B cell (primary cell): ENCODE measurements around the gene HYAL2. TPM values are rescaled to one million over a fixed set of nuclear protein-coding genes. Genes with fewer than 3 reads are reported as not detected.

Experiments used
- ATAC-seq: fragments of 200-7000 bp; cut with Tn5 transposase; one replicate; pipeline ENCODE4 v1.10.0; 2021; ENCODE audit warnings: low read depth, mild to moderate bottlenecking, moderate number of reproducible peaks, moderate library complexity
- CTCF ChIA-PET: fragments of 350-600 bp; sonication (Branson Sonifier 250); formaldehyde crosslinking; loops from one replicate; lab custom pipeline; 2021; ENCODE audit warnings: antibody characterized with exemption, inconsistent platforms; lab: Charles Lee
- POLR2A ChIA-PET: fragments of 350-600 bp; sonication (Branson Sonifier 250); formaldehyde crosslinking; loops from one replicate; lab custom pipeline; 2021; ENCODE audit warnings: antibody characterized with exemption; lab: Charles Lee
- DNase-seq: peaks from one replicate; pipeline ENCODE4 v3.0.0; 2013
- H2AFZ ChIP-seq: 2 replicates; pipeline ENCODE4 v1.6.1; 2012; ENCODE audit warnings: mild to moderate bottlenecking, low read depth, low read length; ENCODE audit not compliant: insufficient read depth, poor library complexity, severe bottlenecking
- H3K27ac ChIP-seq, 2 donors: 1 replicate in 1 of 2; 2 replicates in 1 of 2; pipeline ENCODE4 v1.5.1; 2012 to 2013; ENCODE audit warnings: low read length in 2 of 2, mild to moderate bottlenecking in 2 of 2, moderate library complexity in 1 of 2
- H3K27me3 ChIP-seq, 4 experiments: fragments of 200-600 bp in 1 of 4; sonication (generic) in 1 of 4; replicated peaks in 1 of 4; 1 replicate in 2 of 4; 2 replicates in 2 of 4; pipeline versions ENCODE4 v1.6.1 to v1.7.0; 2013 to 2016; ENCODE audit warnings: low read length in 3 of 4, mild to moderate bottlenecking in 2 of 4, mixed read lengths in 1 of 4, moderate library complexity in 1 of 4; ENCODE audit not compliant: insufficient read depth in 4 of 4, control insufficient read depth in 3 of 4; ENCODE audit errors: control extremely low read depth in 1 of 4
- H3K36me3 ChIP-seq, 2 experiments: replicated peaks in 1 of 2; 1 replicate in 1 of 2; 2 replicates in 1 of 2; pipeline versions ENCODE4 v1.6.1 to v1.7.1; 2013; ENCODE audit warnings: low read length in 1 of 2; ENCODE audit not compliant: insufficient read depth in 2 of 2, control insufficient read depth in 1 of 2; ENCODE audit errors: control extremely low read depth in 1 of 2, extremely low read depth in 1 of 2
- H3K4me1 ChIP-seq, 2 donors: fragments of 200-600 bp in 1 of 2; sonication (generic) in 1 of 2; 1 replicate in 1 of 2; 2 replicates in 1 of 2; pipeline versions ENCODE4 v1.5.1 to v1.6.1; 2013 to 2017; ENCODE audit warnings: low read length in 2 of 2; ENCODE audit not compliant: control insufficient read depth in 2 of 2, insufficient read depth in 2 of 2
- H3K4me2 ChIP-seq: replicated peaks from 2 replicates; pipeline ENCODE3; 2012; ENCODE audit warnings: mild to moderate bottlenecking, low read depth, low read length; ENCODE audit not compliant: poor library complexity, severe bottlenecking
- H3K4me3 ChIP-seq, 5 experiments: fragments of 200-600 bp in 1 of 5; sonication (generic) in 1 of 5; 1 replicate in 3 of 5; 2 replicates in 2 of 5; pipeline versions ENCODE4 v1.5.1 to v1.7.0; 2011 to 2016; ENCODE audit warnings: low read length in 4 of 5, mild to moderate bottlenecking in 4 of 5, low read depth in 2 of 5, control low read depth in 1 of 5, moderate library complexity in 1 of 5; ENCODE audit not compliant: insufficient read depth in 1 of 5; ENCODE audit errors: control extremely low read depth in 1 of 5, extremely low read depth in 1 of 5
- H3K79me2 ChIP-seq: fragments of 200-600 bp; sonication (generic); one replicate; pipeline ENCODE4 v1.6.0; 2016; ENCODE audit warnings: low read length; ENCODE audit not compliant: control insufficient read depth, insufficient read depth
- H3K9ac ChIP-seq: fragments of 200-600 bp; sonication (generic); 2 replicates; pipeline ENCODE4 v1.6.1; 2017; ENCODE audit warnings: mild to moderate bottlenecking, low read length, moderate library complexity
- H3K9me3 ChIP-seq, 3 donors: one replicate each; pipeline versions ENCODE4 v1.6.1 to v1.7.1; 2013; ENCODE audit warnings: low read length in 2 of 3; ENCODE audit not compliant: control insufficient read depth in 2 of 3, insufficient read depth in 1 of 3; ENCODE audit errors: control extremely low read depth in 1 of 3
- H4K20me1 ChIP-seq: 2 replicates; pipeline ENCODE4 v1.6.0; 2012; ENCODE audit warnings: mild to moderate bottlenecking, low read length; ENCODE audit not compliant: insufficient read depth, control insufficient read depth, poor library complexity, severe bottlenecking
- H3K27ac Mint-ChIP-seq: one replicate; pipeline ENCODE4 v1.8.0; 2021; ENCODE audit warnings: mixed read lengths
- H3K27me3 Mint-ChIP-seq: one replicate; pipeline ENCODE4 v1.8.0; 2021; ENCODE audit warnings: mixed read lengths
- H3K4me1 Mint-ChIP-seq: one replicate; pipeline ENCODE4 v1.8.0; 2021; ENCODE audit warnings: mixed read lengths
- H3K4me3 Mint-ChIP-seq: one replicate; pipeline ENCODE4 v1.8.0; 2021; ENCODE audit warnings: mixed read lengths
- H3K9me3 Mint-ChIP-seq: one replicate; pipeline ENCODE4 v1.8.0; 2022; ENCODE audit warnings: mixed read lengths; ENCODE audit not compliant: insufficient read depth
- CTCF ChIP-seq: fragments of 200-600 bp; IDR thresholded peaks from one replicate; pipeline ENCODE4 v1.8.0; 2022; ENCODE audit warnings: antibody characterized with exemption, mild to moderate bottlenecking
- EZH2 ChIP-seq: IDR thresholded peaks from 2 replicates; pipeline ENCODE4 v1.6.1; 2012; ENCODE audit warnings: borderline replicate concordance, low read depth, mild to moderate bottlenecking, moderate library complexity, low read length; ENCODE audit not compliant: insufficient read depth, poor library complexity, severe bottlenecking
- WGBS: methylation state at CpG from one replicate; pipeline ENCODE4 v1.1.5; 2013; ENCODE audit warnings: missing lambda C conversion rate; ENCODE audit not compliant: insufficient coverage; 5-methylcytosine and 5-hydroxymethylcytosine counted together
- intact Hi-C: fragments of 100-400 bp; cut with micrococcal nuclease; formaldehyde crosslinking; loops from one replicate; pipeline ENCODE4 v1.10.0; 2022
- polyA plus RNA-seq: library from polyadenylated mRNA; depleted of rRNA; stranded (reverse); fragments of >200 nt; gene quantifications from 2 replicates; pipeline ENCODE4 v1.2.3, GENCODE V29; 2012
- total RNA-seq, 2 donors: library from RNA; stranded (reverse); fragments of 120-200 nt in 1 of 2; gene quantifications; 1 replicate in 1 of 2; 2 replicates in 1 of 2; pipeline versions ENCODE4 v1.2.3 to v1.2.4, GENCODE V29; 2013 to 2022

Gene HYAL2
- total and polyA plus RNA-seq, 2 donors (not counting 1 experiment from before 2014, with no cell fraction given) = 4.2 to 5.1 TPM

DNA sequence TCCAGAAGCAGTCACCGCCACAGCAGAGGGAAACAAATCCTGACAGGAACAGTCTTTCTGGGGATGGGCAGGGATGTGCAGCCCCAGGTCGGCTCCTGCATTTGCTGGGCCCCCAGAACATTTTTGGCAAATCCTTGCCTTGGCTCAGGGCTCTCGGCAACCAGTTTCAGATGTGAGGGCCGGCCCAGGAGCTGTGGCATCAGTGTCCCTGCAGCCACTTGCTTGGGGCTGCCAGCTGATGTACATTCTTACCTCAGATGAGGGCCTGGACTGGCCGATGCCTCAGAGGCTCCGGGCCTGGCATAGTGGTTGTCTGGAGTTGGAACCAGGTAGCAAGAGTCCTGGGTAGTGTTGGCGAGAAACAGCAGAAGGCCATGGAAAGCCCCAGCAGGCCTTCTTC lies 32.3 kb upstream of the HYAL2 start:
- no peak overlapping the region for H3K27ac Mint-ChIP-seq
- peaks cover 41 to 54% of the 10 kb centered on the region in 2 donors for H3K4me1 ChIP-seq
- no peaks in the 10 kb centered on the region for H3K9me3 ChIP-seq
- DNase-seq (no peak), ATAC-seq (no peak)
- H3K4me3 ChIP-seq = no peak overlapping the region
- no peak overlapping the region for H3K9ac ChIP-seq
- H3K4me3 Mint-ChIP-seq = no peak overlapping the region
- no peaks in the 10 kb centered on the region for H3K9me3 Mint-ChIP-seq
- peaks cover 73% of the 10 kb centered on the region for H3K79me2 ChIP-seq
- H3K4me1 Mint-ChIP-seq = peaks cover 69% of the 10 kb centered on the region
- peaks cover 78% of the 10 kb centered on the region for H4K20me1 ChIP-seq
- ChIA-PET CTCF (interaction anchor here (1.1 kb wide), 1 partner anchor 10 kb away, joined by 3 read pairs; no protein-coding TSS in a partner anchor), POLR2A (interaction anchor here (1.4 to 7.4 kb wide), 2 partner anchors 15 to 236 kb away, joined by 4 to 96 read pairs; partner anchors contain the start of gene RASSF1)
- no peaks in the 10 kb centered on the region for H3K27me3 ChIP-seq
- no peak overlapping the region for H2AFZ ChIP-seq
- no peak overlapping the region for H3K4me2 ChIP-seq
- no peak for TF ChIP-seq CTCF
- no peak for TF ChIP-seq EZH2
- peaks cover 5 to 47% of the 10 kb centered on the region in 2 experiments for H3K36me3 ChIP-seq
- 86% methylated on average over 6 of the region's 7 CpGs for WGBS
- no peaks in the 10 kb centered on the region for H3K27me3 Mint-ChIP-seq
- H3K27ac ChIP-seq = no peak overlapping the region
- intact Hi-C loops = no loop called here

GRCh38 chr3:50354186-50354764 lies 31.7 kb upstream of the HYAL2 start:
- Histone ChIP-seq H2AFZ (no peak overlapping the region), H3K27me3 (no peaks in the 10 kb centered on the region), H3K4me2 (no peak overlapping the region), H3K79me2 (peaks cover 77% of the 10 kb centered on the region), H3K4me1 (peaks cover 47 to 56% of the 10 kb centered on the region in 2 donors), H3K27ac (no peak overlapping the region), H3K9me3 (no peaks in the 10 kb centered on the region), H3K4me3 (no peak overlapping the region), H4K20me1 (peaks cover 84% of the 10 kb centered on the region), H3K9ac (no peak overlapping the region), H3K36me3 (peaks cover 5 to 47% of the 10 kb centered on the region in 2 experiments)
- ATAC-seq = no peak
- TF ChIP-seq CTCF = no peak
- 98% methylated on average over 5 of the region's 5 CpGs for WGBS
- Mint-ChIP-seq H3K27ac (peak overlapping the region; percentile 11), H3K4me1 (peaks cover 65% of the 10 kb centered on the region), H3K4me3 (no peak overlapping the region), H3K9me3 (no peaks in the 10 kb centered on the region), H3K27me3 (no peaks in the 10 kb centered on the region)
- intact Hi-C loops = no loop called here
- no peak for DNase-seq
- POLR2A ChIA-PET = interaction anchor here (1.4 to 7.4 kb wide), 2 partner anchors 15 to 237 kb away, joined by 4 to 96 read pairs; partner anchors contain the start of gene RASSF1
- CTCF ChIA-PET = interaction anchor here (0.6 to 2.3 kb wide), 4 partner anchors 9 to 188 kb away, joined by 3 to 10 read pairs (median 6); no protein-coding TSS in a partner anchor
